Testis (tissue), 2 donors: ENCODE results near the gene EFNA3.

Source experiments
- POLR2A ChIP-seq: fragments of 450-650 bp; IDR thresholded peaks from one replicate; pipeline ENCODE4 v1.6.1; 2017; ENCODE audit warnings: antibody characterized with exemption, mild to moderate bottlenecking, moderate library complexity
- TF ChIP-seq, protein P1 (sequence below), 3 experiments: fragments of 450-650 bp in 2 of 3; fragments of 200-600 bp in 1 of 3; sonication (generic) in 1 of 3; IDR thresholded peaks; one replicate each; pipeline ENCODE4 v1.5.1; 2016 to 2019; ENCODE audit warnings: antibody characterized with exemption in 3 of 3, mild to moderate bottlenecking in 2 of 3, moderate library complexity in 1 of 3

DNA sequence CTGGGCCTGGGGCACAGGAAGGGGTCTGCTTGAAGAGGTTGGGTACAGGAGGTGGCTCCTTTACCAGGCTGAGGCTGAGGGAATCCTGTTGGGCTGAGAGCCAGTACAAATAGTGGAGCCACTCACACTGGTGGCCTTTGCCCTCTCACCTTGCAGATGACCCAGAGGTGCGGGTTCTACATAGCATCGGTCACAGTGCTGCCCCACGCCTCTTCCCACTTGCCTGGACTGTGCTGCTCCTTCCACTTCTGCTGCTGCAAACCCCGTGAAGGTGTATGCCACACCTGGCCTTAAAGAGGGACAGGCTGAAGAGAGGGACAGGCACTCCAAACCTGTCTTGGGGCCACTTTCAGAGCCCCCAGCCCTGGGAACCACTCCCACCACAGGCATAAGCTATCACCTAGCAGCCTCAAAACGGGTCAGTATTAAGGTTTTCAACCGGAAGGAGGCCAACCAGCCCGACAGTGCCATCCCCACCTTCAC is 55.2 kb downstream of the EFNA3 start:
- TF ChIP-seq POLR2A, result no peak
- TF ChIP-seq, protein P1, sequence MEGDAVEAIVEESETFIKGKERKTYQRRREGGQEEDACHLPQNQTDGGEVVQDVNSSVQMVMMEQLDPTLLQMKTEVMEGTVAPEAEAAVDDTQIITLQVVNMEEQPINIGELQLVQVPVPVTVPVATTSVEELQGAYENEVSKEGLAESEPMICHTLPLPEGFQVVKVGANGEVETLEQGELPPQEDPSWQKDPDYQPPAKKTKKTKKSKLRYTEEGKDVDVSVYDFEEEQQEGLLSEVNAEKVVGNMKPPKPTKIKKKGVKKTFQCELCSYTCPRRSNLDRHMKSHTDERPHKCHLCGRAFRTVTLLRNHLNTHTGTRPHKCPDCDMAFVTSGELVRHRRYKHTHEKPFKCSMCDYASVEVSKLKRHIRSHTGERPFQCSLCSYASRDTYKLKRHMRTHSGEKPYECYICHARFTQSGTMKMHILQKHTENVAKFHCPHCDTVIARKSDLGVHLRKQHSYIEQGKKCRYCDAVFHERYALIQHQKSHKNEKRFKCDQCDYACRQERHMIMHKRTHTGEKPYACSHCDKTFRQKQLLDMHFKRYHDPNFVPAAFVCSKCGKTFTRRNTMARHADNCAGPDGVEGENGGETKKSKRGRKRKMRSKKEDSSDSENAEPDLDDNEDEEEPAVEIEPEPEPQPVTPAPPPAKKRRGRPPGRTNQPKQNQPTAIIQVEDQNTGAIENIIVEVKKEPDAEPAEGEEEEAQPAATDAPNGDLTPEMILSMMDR (IDR thresholded peaks at IDR 0.05), result no peak
